Neural progenitor cell (in vitro differentiated cells): Measurements from ENCODE around the gene DNAJA2. TPM values are rescaled to one million over a fixed set of nuclear protein-coding genes. Genes with fewer than 3 reads are reported as not detected.

Experiments
- DNase-seq: peaks from one replicate; pipeline ENCODE4 v3.0.0-alpha.2; 2016; ENCODE audit warnings: low spot score
- H2AFZ ChIP-seq: fragments of 200-600 bp; sonication (generic); replicated peaks from 2 replicates; pipeline ENCODE4 v1.6.1; 2016; ENCODE audit warnings: antibody characterized with exemption
- H3F3A ChIP-seq: fragments of 200-600 bp; sonication (generic); 2 replicates; pipeline ENCODE4 v1.6.1; 2016; ENCODE audit warnings: antibody characterized with exemption, low read depth
- H3K27ac ChIP-seq: fragments of 200-600 bp; sonication (generic); 2 replicates; pipeline ENCODE4 v1.5.1; 2016; ENCODE audit warnings: mild to moderate bottlenecking
- H3K27me3 ChIP-seq: fragments of 200-600 bp; sonication (generic); 2 replicates; pipeline ENCODE4 v1.6.1; 2016; ENCODE audit warnings: mild to moderate bottlenecking, moderate library complexity
- H3K36me3 ChIP-seq: fragments of 200-600 bp; sonication (generic); 2 replicates; pipeline ENCODE4 v1.5.1; 2016
- H3K4me1 ChIP-seq: fragments of 200-600 bp; sonication (generic); 2 replicates; pipeline ENCODE4 v1.6.1; 2016; ENCODE audit warnings: mixed run types
- H3K4me2 ChIP-seq: fragments of 200-600 bp; sonication (generic); 2 replicates; pipeline ENCODE4 v1.6.1; 2016
- H3K4me3 ChIP-seq: fragments of 200-600 bp; sonication (generic); 2 replicates; pipeline ENCODE4 v1.5.1; 2016
- H3K79me2 ChIP-seq: fragments of 200-600 bp; sonication (generic); 2 replicates; pipeline ENCODE4 v1.6.1; 2016; ENCODE audit warnings: low read depth
- H3K9ac ChIP-seq: fragments of 200-600 bp; sonication (generic); 2 replicates; pipeline ENCODE4 v1.6.1; 2016
- H3K9me3 ChIP-seq: fragments of 200-600 bp; sonication (generic); 2 replicates; pipeline ENCODE4 v1.5.1; 2016; ENCODE audit warnings: low read depth
- H4K20me1 ChIP-seq: fragments of 200-600 bp; sonication (generic); 2 replicates; pipeline ENCODE4 v1.6.1; 2016; ENCODE audit warnings: low read depth
- H3K27ac Mint-ChIP-seq: 3 replicates; pipeline ENCODE4 v1.8.0; 2021; ENCODE audit warnings: mixed read lengths
- H3K27me3 Mint-ChIP-seq: 2 replicates; pipeline ENCODE4 v1.8.0; 2022; ENCODE audit warnings: low read depth, mild to moderate bottlenecking, inconsistent platforms, moderate library complexity, mixed read lengths; ENCODE audit not compliant: insufficient read depth
- H3K36me3 Mint-ChIP-seq: 3 replicates; pipeline ENCODE4 v1.8.0; 2021; ENCODE audit warnings: mixed read lengths
- H3K4me1 Mint-ChIP-seq: 3 replicates; pipeline ENCODE4 v1.8.0; 2021; ENCODE audit warnings: mixed read lengths
- H3K4me3 Mint-ChIP-seq: 3 replicates; pipeline ENCODE4 v1.8.0; 2021; ENCODE audit warnings: mild to moderate bottlenecking, moderate library complexity, mixed read lengths
- H3K9me3 Mint-ChIP-seq: 3 replicates; pipeline ENCODE4 v1.8.0; 2020; ENCODE audit warnings: mixed read lengths
- EZH2 ChIP-seq: fragments of 200-600 bp; sonication (generic); IDR thresholded peaks from 2 replicates; pipeline ENCODE4 v1.6.1; 2017; ENCODE audit warnings: antibody characterized with exemption, mild to moderate bottlenecking, moderate library complexity
- EZH2phosphoT487 ChIP-seq: fragments of 200-600 bp; sonication (generic); IDR thresholded peaks from 2 replicates; pipeline ENCODE4 v1.6.1; 2017; ENCODE audit warnings: antibody characterized with exemption
- total RNA-seq: library from RNA; depleted of rRNA; stranded (reverse); fragments of >200 nt; gene quantifications from 2 replicates; pipeline ENCODE4 v1.2.3, GENCODE V29; 2015; ENCODE audit warnings: low replicate concordance
- TF ChIP-seq, protein P1 (sequence below): fragments of 200-600 bp; sonication (generic); IDR thresholded peaks from 2 replicates; pipeline ENCODE4 v1.5.1; 2017; ENCODE audit warnings: antibody characterized with exemption, mild to moderate bottlenecking

The DNAJA2 gene
- total RNA-seq, 1 donor from 2014 or later = 113 TPM

DNA sequence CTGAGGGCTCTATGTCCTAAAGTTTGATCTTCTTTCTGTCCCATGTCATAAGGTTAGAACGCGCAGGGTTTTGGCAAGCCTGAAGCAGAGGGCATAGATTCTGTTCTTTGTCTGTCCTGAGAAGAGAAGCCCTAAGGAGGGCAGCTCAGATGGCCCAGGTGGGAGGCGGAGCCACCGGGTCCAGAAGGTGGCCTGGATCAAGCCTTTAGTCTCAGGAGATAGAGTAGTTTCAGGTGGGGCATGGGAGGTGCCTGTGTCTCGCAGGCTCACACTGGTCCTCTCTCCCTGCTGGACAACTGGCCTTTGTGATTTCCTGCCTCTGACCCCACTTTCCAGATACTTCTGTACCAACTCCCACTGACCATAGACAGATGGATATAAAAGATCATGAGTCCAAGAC lies 44.2 kb upstream of the DNAJA2 start:
- no peaks in the 10 kb centered on the region for H3K9me3 ChIP-seq
- H3K4me1 ChIP-seq = peaks cover 12% of the 10 kb centered on the region
- H3K36me3 Mint-ChIP-seq = no peaks in the 10 kb centered on the region
- no peak for DNase-seq
- H3K4me1 Mint-ChIP-seq = peaks cover 16% of the 10 kb centered on the region
- H3K4me2 ChIP-seq = no peak overlapping the region
- no peak for TF ChIP-seq EZH2phosphoT487
- TF ChIP-seq, protein P1, sequence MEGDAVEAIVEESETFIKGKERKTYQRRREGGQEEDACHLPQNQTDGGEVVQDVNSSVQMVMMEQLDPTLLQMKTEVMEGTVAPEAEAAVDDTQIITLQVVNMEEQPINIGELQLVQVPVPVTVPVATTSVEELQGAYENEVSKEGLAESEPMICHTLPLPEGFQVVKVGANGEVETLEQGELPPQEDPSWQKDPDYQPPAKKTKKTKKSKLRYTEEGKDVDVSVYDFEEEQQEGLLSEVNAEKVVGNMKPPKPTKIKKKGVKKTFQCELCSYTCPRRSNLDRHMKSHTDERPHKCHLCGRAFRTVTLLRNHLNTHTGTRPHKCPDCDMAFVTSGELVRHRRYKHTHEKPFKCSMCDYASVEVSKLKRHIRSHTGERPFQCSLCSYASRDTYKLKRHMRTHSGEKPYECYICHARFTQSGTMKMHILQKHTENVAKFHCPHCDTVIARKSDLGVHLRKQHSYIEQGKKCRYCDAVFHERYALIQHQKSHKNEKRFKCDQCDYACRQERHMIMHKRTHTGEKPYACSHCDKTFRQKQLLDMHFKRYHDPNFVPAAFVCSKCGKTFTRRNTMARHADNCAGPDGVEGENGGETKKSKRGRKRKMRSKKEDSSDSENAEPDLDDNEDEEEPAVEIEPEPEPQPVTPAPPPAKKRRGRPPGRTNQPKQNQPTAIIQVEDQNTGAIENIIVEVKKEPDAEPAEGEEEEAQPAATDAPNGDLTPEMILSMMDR = no peak
- no peak for TF ChIP-seq EZH2
- no peak overlapping the region for H3K4me3 Mint-ChIP-seq
- H3F3A ChIP-seq = no peaks in the 10 kb centered on the region
- no peak overlapping the region for H3K4me3 ChIP-seq
- peak overlapping the region; percentile 63 for H3K27ac Mint-ChIP-seq
- no peak overlapping the region for H3K9ac ChIP-seq
- peak overlapping the region; percentile 51 for H2AFZ ChIP-seq
- H3K79me2 ChIP-seq = no peaks in the 10 kb centered on the region
- no peaks in the 10 kb centered on the region for H3K27me3 ChIP-seq
- no peaks in the 10 kb centered on the region for H4K20me1 ChIP-seq
- H3K9me3 Mint-ChIP-seq = no peaks in the 10 kb centered on the region
- H3K27me3 Mint-ChIP-seq = no peaks in the 10 kb centered on the region
- H3K36me3 ChIP-seq = no peaks in the 10 kb centered on the region
- no peak overlapping the region for H3K27ac ChIP-seq

DNA sequence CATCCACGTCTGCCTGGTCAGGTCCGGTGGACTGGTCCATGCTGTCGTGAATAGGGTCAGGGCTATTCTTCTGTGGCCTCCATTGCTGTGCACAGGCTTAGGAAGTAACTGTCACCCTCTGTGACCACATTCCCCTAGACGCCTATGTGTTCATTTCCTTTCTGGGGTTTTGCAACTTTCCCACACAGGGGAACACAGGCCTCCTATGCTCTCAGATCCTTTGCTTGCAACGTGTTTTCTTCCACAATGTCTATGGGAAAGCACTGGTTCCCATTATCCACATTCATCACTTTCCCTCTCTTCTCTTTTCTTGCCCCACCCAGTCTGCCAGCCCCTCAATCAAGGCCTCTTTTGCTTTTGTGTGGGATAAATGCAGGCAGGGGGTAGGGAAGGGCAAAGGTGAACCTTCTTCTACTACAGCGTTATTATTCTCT lies 43.2 kb upstream of the DNAJA2 start:
- Histone ChIP-seq H4K20me1 (no peaks in the 10 kb centered on the region), H3K27ac (no peak overlapping the region), H3K9ac (no peak overlapping the region), H3F3A (no peaks in the 10 kb centered on the region), H3K4me3 (no peak overlapping the region), H3K79me2 (no peaks in the 10 kb centered on the region), H3K27me3 (no peaks in the 10 kb centered on the region), H3K4me2 (no peak overlapping the region), H3K36me3 (no peaks in the 10 kb centered on the region), H3K9me3 (no peaks in the 10 kb centered on the region), H3K4me1 (peaks cover 12% of the 10 kb centered on the region), H2AFZ (peak overlapping the region; percentile 3)
- H3K27ac Mint-ChIP-seq = no peak overlapping the region
- no peaks in the 10 kb centered on the region for H3K36me3 Mint-ChIP-seq
- H3K27me3 Mint-ChIP-seq = no peaks in the 10 kb centered on the region
- H3K9me3 Mint-ChIP-seq = no peaks in the 10 kb centered on the region
- no peak for DNase-seq
- peaks cover 16% of the 10 kb centered on the region for H3K4me1 Mint-ChIP-seq
- TF ChIP-seq EZH2phosphoT487 (no peak), EZH2 (no peak)
- TF ChIP-seq, protein P1 = no peak
- H3K4me3 Mint-ChIP-seq = no peak overlapping the region

DNA sequence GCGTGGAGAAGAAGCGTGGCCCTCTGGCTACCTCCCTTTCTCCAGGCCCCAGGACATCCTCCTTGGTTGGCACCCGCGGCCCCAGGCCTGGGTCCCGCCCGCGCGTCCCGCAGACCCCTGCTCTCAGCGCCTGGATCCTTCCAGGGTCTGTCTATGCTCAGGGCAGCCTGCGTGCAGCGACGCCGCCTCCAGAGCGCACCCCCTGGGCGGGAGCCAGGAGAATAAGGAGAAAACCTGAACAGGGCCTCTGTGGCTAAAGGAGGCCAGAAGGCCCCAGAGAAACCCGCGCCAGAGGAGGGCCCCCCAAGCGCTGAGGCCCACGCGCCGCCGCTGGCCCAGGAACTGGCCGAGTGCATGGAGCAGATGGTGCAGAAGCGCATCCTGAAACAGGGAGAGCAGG lies 40.4 kb upstream of the DNAJA2 start:
- H3K4me1 Mint-ChIP-seq = peaks cover 16% of the 10 kb centered on the region
- H3K9ac ChIP-seq = no peak overlapping the region
- peaks cover 12% of the 10 kb centered on the region for H3K4me1 ChIP-seq
- DNase-seq = no peak
- no peaks in the 10 kb centered on the region for H3K27me3 ChIP-seq
- H4K20me1 ChIP-seq = no peaks in the 10 kb centered on the region
- no peaks in the 10 kb centered on the region for H3K9me3 Mint-ChIP-seq
- H3K4me3 Mint-ChIP-seq = no peak overlapping the region
- no peak overlapping the region for H3K27ac ChIP-seq
- no peaks in the 10 kb centered on the region for H3K36me3 ChIP-seq
- H2AFZ ChIP-seq = no peak overlapping the region
- no peak overlapping the region for H3K4me2 ChIP-seq
- H3K36me3 Mint-ChIP-seq = no peaks in the 10 kb centered on the region
- H3K9me3 ChIP-seq = no peaks in the 10 kb centered on the region
- no peaks in the 10 kb centered on the region for H3K79me2 ChIP-seq
- no peak for TF ChIP-seq EZH2phosphoT487
- TF ChIP-seq, protein P1 = no peak
- no peaks in the 10 kb centered on the region for H3K27me3 Mint-ChIP-seq
- no peaks in the 10 kb centered on the region for H3F3A ChIP-seq
- no peak overlapping the region for H3K27ac Mint-ChIP-seq
- no peak overlapping the region for H3K4me3 ChIP-seq
